ENCODE measurements around the gene WEE2.

The WEE2 gene

GRCh38 chr7:141685285-141686023 lies 22.7 kb upstream of the WEE2 start:
- Histone ChIP-seq H3K9me2 (ENCODE audit: low read depth, low read length) (no peaks in the 10 kb centered on the region; the same call in 1 of the 2 replicates), H3K4me3 (ENCODE audit: low read depth, low read length, poor library complexity, severe bottlenecking) (no peak overlapping the region), H3K4me2 (ENCODE audit: low read length) (no peak overlapping the region), H4K20me1 (ENCODE audit: insufficient read depth, low read length) (0 out of 2 replicates have a peak, but pooled peaks cover under 1% of the 10 kb centered on the region), H3K9ac (ENCODE audit: low read length) (no peak overlapping the region), H3K36me3 (ENCODE audit: insufficient read depth, low read length) (no peaks in the 10 kb centered on the region), H3K4me1 (ENCODE audit: insufficient read depth, low read length, severe bottlenecking) (no peaks in the 10 kb centered on the region), H3K9me3 (ENCODE audit: low read length) (no peaks in the 10 kb centered on the region), H3K27me3 (ENCODE audit: insufficient read depth, low read length) (no peaks in the 10 kb centered on the region), H2AFZ (ENCODE audit: low read length) (no peak overlapping the region), H3F3A (ENCODE audit: insufficient read depth, low read length) (no peaks in the 10 kb centered on the region), H3K27ac (ENCODE audit: low read depth, low read length, poor library complexity, severe bottlenecking) (no peak overlapping the region), H3K79me2 (ENCODE audit: insufficient read depth, low read length) (no peaks in the 10 kb centered on the region)
- TF ChIP-seq EZH2 (IDR thresholded peaks at IDR 0.05; ENCODE audit: borderline replicate concordance, low read length) (no peak), CTCF (IDR thresholded peaks at IDR 0.05; ENCODE audit: low read length) (no peak)

DNA sequence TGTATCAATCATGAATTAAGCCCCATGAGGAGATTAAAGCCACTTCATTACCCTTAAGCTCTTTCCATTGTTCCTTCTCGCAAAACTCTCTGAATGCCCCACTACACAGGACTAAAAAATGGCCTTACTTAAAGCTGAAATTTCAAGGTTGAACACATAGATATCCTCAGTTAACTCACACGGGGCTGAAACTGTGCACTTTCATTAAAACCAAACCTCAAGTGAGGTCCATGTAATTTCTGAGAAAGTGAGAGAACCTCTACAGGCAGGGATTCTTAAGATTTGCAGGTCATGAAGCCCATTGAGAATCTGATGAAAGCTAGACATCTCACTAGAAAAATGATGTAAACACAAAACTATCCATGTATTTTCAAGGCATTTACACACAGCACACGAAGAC lies 22.1 kb upstream of the WEE2 start:
- H3K4me2 ChIP-seq (ENCODE audit: low read length), result no peak overlapping the region
- H3F3A ChIP-seq (ENCODE audit: insufficient read depth, low read length), result no peaks in the 10 kb centered on the region
- no peaks in the 10 kb centered on the region for H3K9me3 ChIP-seq (ENCODE audit: low read length)
- H3K27me3 ChIP-seq (ENCODE audit: insufficient read depth, low read length), result 0 out of 2 replicates have a peak, but pooled peaks cover under 1% of the 10 kb centered on the region
- H3K4me1 ChIP-seq (ENCODE audit: insufficient read depth, low read length, severe bottlenecking), result no peaks in the 10 kb centered on the region
- H3K79me2 ChIP-seq (ENCODE audit: insufficient read depth, low read length), result no peaks in the 10 kb centered on the region
- H4K20me1 ChIP-seq (ENCODE audit: insufficient read depth, low read length), result 0 out of 2 replicates have a peak, but pooled peaks cover 2% of the 10 kb centered on the region
- TF ChIP-seq EZH2 (IDR thresholded peaks at IDR 0.05; ENCODE audit: borderline replicate concordance, low read length), result no peak
- TF ChIP-seq CTCF (IDR thresholded peaks at IDR 0.05; ENCODE audit: low read length), result no peak
- H3K9me2 ChIP-seq (ENCODE audit: low read depth, low read length), result no peaks in the 10 kb centered on the region; the same call in 1 of the 2 replicates
- no peak overlapping the region for H3K4me3 ChIP-seq (ENCODE audit: low read depth, low read length, poor library complexity, severe bottlenecking)
- no peaks in the 10 kb centered on the region for H3K36me3 ChIP-seq (ENCODE audit: insufficient read depth, low read length)
- no peak overlapping the region for H3K27ac ChIP-seq (ENCODE audit: low read depth, low read length, poor library complexity, severe bottlenecking)
- no peak overlapping the region for H3K9ac ChIP-seq (ENCODE audit: low read length)
- H2AFZ ChIP-seq (ENCODE audit: low read length), result no peak overlapping the region

DNA sequence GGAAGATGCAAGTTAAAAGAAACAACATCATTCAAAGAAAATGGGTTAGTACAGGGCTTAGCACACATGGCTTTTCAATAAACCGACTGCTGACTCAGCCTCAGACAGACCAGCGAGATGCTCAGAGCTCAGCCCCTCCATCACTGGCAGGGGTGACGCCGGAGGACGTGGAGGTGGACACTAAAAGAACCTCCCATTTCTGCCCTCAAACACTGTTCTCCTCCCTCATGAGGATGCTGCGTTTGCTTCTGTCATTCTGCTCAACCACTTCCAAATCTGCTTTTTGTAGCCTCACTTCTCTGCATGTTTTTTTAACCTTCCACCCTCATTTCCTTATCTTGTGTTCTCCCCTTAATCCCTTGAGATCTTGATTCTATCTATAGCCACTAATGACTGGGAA lies 21.5 kb upstream of the WEE2 start:
- no peak overlapping the region for H3K4me2 ChIP-seq (ENCODE audit: low read length)
- no peak overlapping the region for H3K4me3 ChIP-seq (ENCODE audit: low read depth, low read length, poor library complexity, severe bottlenecking)
- H3K9me2 ChIP-seq (ENCODE audit: low read depth, low read length), result no peaks in the 10 kb centered on the region; the same call in 1 of the 2 replicates
- H3K36me3 ChIP-seq (ENCODE audit: insufficient read depth, low read length), result no peaks in the 10 kb centered on the region
- 0 out of 2 replicates have a peak, but pooled peaks cover 2% of the 10 kb centered on the region for H4K20me1 ChIP-seq (ENCODE audit: insufficient read depth, low read length)
- TF ChIP-seq CTCF (IDR thresholded peaks at IDR 0.05; ENCODE audit: low read length) (no peak), EZH2 (IDR thresholded peaks at IDR 0.05; ENCODE audit: borderline replicate concordance, low read length) (no peak)
- no peaks in the 10 kb centered on the region for H3K9me3 ChIP-seq (ENCODE audit: low read length)
- no peaks in the 10 kb centered on the region for H3K79me2 ChIP-seq (ENCODE audit: insufficient read depth, low read length)
- no peaks in the 10 kb centered on the region for H3F3A ChIP-seq (ENCODE audit: insufficient read depth, low read length)
- no peak overlapping the region for H3K9ac ChIP-seq (ENCODE audit: low read length)
- H2AFZ ChIP-seq (ENCODE audit: low read length), result no peak overlapping the region
- H3K4me1 ChIP-seq (ENCODE audit: insufficient read depth, low read length, severe bottlenecking), result no peaks in the 10 kb centered on the region
- 0 out of 2 replicates have a peak, but pooled peaks cover 4% of the 10 kb centered on the region for H3K27me3 ChIP-seq (ENCODE audit: insufficient read depth, low read length)
- no peak overlapping the region for H3K27ac ChIP-seq (ENCODE audit: low read depth, low read length, poor library complexity, severe bottlenecking)

Measured in OCI-LY1 (cell line).